HTR-8/SVneo (cell line): ENCODE results near the gene RANBP1.
"Not testable (repeated sequence)": the region's sequence is repeated elsewhere in the genome, so short reads cannot be mapped to it uniquely, and the experiment has no call there.

Experiments
- DNase-seq: peaks from one replicate; pipeline ENCODE4 v3.0.0; 2011; ENCODE audit warnings: low spot score, mixed read lengths; ENCODE audit not compliant: insufficient read length
- FAIRE-seq: peaks from 2 replicates; lab custom pipeline; 2011; peaks lifted over from hg19 to GRCh38; lab: Jason Lieb, UNC

The RANBP1 gene

DNA sequence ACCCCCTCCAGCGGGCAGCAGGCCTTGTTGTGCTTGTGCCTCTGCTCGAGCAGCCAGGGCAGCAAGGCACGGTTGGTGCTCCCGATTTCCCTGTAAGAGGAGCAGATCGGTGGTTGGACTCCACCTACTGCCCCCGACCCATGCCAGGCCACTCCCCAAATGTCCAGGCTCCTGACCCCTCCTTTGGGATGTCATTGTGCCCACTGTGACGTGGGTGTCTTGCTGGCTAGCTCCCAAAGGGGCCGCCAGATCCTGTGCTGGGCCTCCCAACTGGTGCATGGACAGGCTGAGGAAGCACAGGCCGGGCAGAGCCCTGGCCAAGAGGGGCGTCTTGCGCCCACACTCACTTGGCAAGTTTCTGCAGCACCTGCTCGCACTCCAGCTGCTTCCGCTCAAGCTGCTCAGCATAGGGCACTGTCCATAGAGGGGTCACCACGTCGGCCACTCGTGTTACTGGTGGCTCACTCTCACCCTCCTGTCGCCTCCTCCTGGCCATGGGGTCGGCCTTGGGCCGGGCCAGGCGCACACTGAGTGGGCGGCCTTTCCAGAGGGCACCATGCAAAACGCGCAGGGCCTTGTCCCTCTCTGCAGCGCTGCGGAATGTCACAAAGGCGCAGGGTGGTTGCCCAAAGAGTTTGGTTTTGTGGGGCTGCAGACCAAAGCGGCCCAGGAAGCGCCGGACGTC is at the start of gene RANBP1:
Gene RANBP1, plus strand, starts transcription at position 414 of the 685 bp plus-strand sequence. Its CDS starts 81 bp downstream, at position 495.
- FAIRE-seq: no peak
- DNase-seq: no peak

DNA sequence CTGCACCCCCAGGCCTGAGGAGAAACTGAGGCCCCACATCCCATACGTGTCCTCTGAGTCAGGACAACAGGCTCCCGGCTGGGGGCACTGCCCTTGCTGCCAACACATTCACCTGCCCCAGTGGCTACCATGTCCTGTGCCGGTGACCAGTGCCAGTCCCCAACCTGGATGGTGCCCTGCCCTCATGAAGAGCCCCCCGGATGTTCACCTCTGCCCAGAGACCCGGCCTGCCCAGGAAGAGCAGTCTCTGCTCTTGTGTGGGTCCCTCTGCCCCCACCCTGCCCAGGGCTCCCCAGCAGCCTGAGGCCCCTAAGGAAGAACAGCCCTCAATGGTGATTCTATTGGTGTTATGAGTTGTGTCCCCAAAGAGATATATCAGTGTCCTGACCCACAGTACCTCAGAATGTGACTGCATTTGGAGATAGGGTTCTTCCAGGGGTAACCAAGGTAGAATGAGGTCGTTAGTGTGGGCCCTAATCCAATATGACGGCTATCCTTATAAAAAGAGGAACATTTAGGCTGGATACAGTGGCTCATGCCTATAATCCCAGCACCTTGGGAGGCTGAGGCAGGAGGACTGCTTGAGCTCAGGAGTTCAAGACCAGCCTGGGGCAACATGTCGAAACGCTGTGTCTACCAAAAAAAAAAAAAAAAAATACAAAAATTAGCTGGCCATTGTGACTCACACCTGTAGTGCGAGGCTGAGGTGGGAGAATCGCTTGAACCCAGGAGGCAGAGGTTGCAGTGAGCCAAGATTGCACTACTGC is 49.1 kb upstream of the RANBP1 start:
- DNase-seq: no peak
- FAIRE-seq: no peak

DNA sequence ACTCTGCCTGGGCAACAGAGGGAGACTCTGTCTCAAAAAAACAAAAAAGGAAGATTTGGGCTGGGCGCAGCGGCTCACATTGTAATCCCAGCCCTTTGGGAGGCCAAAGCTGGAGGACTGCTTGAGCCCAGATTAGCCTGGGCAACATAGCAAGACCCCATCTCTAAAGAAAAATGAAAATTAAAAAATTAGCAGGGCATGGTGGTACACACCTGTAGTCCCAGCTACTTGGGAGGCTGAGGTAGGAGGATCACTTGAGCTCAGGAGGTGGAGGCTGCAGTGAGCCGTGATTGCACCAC is 48.6 kb upstream of the RANBP1 start:
- FAIRE-seq: not testable (repeated sequence)

DNA sequence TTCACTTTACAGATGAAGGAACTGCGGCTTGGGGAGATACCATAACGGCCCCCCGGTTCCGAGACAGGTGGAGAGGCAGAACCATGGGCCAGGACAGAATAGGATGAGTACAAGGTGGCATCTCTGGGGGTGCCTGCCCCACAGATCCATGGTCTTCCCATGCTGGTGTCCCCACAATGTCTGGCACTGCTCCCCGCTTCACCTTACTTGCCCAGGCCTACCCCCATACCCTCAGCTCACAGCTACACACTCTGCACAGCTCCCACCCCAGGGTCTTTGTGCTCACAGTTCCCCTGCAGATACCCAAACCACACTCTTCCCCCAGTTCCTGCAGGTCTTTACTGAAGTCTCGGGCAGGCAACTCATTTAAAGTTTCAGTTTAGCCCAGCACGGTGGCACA is 47.3 kb upstream of the RANBP1 start:
- no peak for FAIRE-seq

More for the DNA sequence above, 48.6 kb upstream of the RANBP1 start:
- not testable (repeated sequence) for DNase-seq

DNA sequence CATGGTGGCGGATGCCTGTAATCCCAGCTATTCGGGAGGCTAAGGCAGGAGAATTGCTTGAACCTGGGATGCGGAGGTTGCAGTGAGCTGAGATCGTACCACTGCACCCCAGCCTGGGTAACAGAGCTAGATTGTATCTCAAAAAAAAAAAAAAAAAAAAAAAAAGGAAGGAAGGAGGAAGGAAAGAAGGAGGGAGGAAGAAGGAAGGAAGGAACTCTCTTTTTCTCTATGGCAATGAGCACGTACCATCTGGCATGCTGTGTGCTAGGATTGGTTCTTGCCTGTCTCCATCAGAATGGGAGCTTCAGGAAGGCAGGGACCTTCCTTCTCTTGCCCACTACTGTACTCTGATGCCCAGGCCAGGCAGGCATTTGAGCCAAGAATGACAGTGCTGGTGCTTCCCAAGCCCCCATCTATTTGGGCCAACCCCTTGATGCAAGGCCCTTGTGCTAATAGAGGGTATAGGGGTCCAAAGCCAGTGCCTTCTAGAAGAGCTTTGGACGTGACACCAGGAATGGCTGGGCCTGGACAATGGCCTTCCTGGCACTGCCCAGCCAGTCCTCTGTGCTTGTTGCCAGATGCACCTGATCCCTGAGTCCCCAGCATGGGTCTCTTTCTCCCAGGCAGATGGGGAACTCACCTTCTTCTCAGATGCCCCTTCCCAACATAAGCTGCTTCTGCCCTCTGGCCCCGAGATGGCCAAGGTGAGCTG is 46.4 kb upstream of the RANBP1 start:
- FAIRE-seq: no peak

More for the DNA sequence above, 47.3 kb upstream of the RANBP1 start:
- DNase-seq: no peak

DNA sequence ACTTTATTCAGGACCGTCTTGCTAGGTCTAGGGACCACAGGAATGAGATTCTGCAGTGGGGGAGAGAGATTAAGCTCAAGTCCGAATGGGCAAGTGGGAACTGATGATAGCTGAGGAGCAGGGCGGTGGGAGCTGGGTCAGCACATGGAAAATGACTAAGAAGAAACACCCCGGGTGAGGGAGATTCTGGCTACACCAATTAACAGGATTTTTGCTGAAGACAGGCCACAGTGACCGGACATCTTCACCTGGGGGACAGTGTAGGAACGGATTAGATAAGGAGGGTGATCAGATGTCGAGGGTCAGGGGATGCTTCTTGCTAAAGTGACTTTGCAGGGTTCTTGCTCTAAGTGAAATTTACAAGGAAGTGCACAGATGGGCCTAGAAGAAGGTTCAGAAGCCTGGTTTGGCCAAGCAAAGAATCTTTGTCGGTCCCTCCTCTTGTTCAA is 44.4 kb upstream of the RANBP1 start:
- no peak for DNase-seq
- FAIRE-seq: no peak

More for the DNA sequence above, 46.4 kb upstream of the RANBP1 start:
- DNase-seq: no peak

DNA sequence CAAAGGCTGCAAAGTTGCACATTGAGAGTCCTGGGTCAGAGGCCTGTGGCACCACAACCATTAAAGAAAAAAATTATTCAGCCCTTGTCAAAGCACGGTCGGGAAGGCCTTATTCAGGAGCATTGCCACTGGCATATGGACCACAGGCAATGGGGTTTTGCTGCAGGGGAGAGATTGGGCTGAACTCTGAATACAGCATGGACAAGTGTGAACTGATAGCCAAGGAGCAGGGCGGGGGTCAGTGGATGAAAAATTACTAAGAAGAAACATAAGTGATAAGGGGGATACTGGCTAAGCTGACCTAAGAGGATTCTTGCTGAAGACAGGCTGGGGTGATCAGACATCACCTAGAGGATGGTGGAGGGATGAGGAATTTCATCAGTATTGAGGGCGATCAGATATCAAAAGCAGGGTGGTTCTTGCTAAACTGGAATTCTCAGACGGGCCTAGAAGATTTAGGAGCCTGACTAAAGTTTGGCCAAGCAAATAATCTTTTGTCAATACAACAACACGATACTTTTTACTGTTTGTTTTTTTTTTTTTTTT is 39.2 kb upstream of the RANBP1 start:
- DNase-seq (no peak), FAIRE-seq (no peak)

DNA sequence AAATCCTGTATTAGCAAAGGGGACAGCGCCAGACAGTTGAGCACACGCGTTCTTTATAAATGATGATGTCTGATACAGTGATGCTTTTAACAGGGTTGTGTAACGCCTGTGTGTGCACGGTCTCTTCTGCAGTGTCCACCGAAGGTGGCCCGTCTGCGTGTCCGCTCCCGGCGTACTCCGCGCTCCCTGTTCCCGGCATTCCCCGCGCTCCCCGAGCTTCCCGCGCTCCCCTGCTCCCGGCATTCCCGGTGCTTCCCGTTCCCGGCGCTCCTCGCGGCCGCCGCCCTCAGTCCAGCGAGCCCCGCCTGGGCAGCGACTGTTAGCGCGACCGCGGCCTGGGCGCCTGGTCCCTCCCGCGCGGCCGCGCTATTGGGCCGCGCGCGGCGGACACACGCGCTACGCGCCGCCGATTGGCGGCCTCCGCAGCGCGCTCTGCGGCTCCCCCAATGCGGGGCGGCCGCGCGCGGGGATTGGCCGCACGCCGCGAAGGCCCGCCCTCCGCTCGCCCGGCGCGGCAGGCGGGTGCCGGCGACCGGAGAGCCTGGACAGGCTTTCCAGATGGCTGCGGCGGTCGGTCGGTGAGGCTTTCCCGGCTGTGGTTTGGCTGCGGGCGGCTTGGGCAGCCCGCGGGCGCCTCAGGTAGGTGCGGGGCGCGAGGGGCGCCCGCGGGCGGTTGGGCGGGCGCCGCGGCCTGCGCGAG is 36.0 kb upstream of the RANBP1 start, which contains the start of gene DGCR8:
Gene DGCR8, plus strand, starts transcription at position 497 of the 700 bp plus-strand sequence. CDS start 5,723 bp downstream, outside the sequence.
- FAIRE-seq: peak; percentile 52
- peak; percentile 94 for DNase-seq

DNA sequence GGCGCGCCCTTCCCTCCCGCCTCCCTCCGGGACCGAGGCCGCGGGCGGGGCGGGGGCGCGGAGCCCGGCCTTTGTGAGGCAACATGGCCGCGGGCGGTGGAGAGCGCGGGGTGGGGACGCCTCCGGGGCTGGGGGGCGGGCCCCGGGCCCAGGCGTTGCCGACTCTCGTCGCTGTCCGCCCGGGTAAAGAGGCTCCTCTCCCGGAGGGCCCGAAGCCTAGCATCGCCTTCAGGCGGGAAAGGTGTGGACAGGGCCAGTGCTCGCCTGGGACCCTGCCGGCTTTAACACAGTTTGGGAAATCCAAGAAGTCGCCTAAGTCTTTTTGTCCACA is 35.5 kb upstream of the RANBP1 start:
- peak; percentile 47 for DNase-seq
- FAIRE-seq: no peak

DNA sequence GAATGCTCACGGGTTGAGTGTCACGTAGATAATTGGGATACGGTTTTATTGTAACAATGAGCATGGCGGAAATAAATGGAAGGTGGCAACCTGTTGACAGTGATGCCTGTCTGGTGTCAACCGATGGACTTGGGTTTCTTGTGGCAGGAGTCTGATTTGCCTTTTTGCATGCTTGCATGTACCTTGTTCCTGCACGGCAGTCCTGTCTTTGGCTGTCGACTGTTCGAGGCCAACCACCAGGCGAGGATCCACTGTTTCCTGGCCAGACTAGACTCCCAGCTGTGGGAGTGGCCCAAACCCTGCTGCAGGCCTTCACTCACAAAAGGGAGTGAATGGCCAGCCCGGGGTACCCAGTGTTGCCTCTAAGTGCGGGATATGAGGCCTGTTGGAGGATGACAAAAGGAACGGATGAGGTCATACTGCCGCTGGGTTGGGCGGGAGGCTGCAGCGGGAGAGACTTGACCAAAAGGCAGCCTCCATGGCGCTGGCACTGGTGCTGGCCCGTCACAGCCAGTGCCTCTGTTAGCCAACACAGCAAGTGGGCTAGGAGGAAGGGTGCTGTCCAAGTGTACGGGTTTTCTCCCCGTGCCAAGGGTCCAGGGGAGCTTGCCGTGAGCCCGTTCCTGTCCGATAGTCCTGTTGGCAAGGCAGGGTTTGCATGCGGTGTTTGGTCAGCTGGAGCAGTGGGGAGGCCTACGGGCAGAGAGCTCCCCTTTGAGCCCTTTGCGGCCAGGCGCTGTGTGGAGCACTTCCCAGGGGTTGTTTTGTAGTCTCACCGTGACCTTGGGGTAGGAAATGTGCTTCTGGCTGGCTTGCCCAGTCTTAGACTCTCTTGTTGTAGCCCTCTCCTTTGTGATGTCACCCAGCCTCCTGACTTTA is 34.9 kb upstream of the RANBP1 start:
- peak; percentile 19 for DNase-seq
- FAIRE-seq: no peak

DNA sequence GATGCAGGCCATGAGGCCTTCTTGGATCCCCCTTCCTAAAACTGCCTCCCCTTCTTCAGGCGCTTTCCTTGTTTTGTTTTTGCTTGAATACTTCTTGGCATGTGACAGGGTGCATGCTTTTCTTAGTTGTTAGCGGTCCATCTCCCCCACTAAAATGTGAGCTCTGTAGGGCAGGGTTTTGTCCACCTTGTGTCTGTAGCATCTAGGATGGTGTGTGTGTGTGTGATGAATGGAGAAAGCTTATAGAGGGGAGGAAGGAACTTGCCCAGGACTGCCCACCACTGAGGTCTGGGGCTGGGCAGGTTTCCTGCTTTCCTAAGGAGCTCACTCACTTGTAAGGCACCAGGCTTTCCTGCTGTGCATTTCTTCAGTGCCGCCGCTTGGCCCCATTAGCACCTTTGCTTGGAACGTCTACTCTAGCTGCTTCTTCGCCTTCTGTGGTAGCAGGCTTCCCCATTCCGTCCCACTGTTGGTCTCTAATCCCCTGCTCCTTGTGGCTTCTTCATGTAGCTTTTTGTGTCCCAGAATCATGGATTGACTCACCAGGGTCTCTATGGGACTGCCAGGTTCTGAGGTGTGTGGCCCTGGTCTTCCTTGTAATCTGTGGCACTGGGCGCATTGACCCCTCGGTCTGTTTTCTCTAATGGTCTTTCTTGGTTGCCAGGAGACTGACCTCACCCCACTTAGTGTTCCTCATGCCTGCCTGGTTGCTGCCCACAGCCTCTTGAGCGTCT is 32.6 kb upstream of the RANBP1 start:
- FAIRE-seq: no peak
- no peak for DNase-seq

DNA sequence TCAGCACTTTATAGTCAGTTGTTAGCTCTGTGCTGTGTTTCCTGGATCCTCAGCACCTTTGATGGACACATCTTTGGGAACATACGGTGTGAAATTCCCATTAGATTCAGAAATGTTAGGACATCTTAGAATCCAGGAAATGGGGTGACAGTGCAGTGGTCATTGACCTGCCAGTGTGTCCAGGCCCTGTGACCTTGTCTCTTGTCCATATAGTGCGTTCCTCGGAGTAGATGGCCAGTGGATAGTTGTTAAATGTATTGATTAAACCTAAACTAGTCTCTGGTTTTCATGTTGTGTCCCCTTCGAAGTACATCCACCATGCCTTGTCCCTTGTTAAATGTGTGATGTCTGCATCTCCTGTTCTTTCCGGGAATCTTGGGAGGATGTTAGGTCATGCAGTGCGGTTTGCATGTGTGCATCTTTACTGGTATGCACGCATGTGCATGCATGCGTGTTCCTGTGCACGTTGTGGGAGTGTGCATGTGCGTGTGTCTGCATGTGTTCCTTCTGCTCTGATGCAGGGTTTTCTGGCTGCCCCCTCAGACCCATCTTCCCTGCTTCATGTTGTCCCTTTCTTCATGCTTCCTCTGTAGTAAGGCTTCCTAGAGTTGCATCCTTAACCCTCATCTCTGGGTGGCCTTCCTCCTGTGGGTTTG is 31.9 kb upstream of the RANBP1 start:
- no peak for DNase-seq
- FAIRE-seq: peak; percentile 48

DNA sequence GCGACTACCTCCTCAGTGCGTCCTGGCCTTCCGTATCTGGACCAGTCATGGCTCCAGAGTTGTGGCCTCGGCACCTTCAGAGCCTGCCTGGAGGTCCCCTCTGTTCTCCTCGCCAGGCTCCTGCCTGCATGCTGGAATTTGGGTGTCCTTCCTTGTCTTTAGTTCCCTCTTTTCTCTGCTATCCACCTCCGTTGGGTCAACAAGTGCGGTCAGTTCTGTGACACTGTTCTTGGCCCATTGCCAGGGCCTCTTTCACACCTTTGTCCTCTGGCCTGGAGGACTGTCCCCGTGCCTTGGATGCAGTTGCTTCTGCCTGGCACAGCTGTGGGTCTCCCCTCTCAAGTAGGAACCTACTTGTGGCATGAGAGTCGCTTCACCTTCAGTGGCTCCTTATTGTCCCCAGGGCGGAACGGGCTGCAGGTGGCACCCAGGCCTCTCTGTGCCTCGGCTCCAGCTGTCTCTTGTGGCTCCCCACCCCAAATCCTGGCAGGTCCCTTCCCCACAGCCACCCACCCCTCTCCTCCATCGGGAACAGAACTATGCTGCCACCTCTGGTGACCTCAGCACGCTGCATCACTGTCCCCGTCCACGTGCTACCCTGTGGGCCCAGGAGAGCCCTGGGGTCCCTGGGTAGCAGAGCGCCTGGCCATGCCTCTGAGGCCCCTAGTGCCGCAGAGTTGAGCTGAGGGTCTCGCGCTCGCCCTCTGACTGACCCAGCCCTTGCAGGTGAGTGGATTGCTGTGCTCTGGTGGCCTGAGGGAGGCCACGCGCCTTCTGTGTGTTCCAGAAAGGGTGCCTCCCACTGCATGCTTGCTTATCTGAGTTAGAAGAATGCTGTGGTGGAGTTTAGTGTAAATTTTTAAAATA is 31.1 kb upstream of the RANBP1 start:
- FAIRE-seq (no peak), DNase-seq (no peak)

DNA sequence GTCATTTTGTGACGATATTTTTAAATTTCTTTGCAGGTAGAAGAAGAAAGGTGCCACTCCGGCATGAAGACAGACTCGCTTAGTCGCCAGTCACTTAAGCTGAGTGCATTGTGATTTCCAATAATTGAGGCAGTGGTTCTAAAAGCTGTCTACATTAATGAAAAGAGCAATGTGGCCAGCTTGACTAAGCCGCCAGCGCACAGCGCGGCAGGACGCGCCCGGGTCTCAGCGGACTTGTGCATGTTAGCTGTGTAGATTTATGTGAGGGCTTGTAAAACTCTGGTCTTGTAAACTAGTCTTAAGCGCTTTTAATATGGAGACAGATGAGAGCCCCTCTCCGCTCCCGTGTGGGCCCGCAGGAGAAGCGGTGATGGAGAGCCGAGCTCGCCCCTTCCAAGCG is 30.3 kb upstream of the RANBP1 start:
- FAIRE-seq (no peak), DNase-seq (no peak)

DNA sequence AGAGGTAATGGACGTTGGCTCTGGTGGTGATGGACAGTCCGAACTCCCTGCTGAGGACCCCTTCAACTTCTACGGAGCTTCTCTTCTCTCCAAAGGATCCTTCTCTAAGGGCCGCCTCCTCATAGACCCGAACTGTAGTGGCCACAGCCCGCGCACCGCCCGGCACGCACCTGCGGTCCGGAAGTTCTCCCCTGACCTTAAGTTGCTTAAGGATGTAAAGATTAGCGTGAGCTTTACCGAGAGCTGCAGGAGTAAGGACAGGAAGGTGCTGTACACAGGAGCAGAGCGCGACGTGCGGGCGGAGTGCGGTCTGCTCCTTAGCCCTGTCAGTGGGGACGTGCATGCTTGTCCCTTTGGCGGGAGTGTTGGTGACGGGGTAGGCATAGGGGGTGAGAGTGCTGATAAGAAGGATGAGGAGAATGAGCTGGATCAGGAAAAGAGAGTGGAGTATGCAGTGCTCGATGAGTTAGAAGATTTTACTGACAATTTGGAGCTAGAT is 29.8 kb upstream of the RANBP1 start:
- DNase-seq: no peak
- FAIRE-seq: no peak

DNA sequence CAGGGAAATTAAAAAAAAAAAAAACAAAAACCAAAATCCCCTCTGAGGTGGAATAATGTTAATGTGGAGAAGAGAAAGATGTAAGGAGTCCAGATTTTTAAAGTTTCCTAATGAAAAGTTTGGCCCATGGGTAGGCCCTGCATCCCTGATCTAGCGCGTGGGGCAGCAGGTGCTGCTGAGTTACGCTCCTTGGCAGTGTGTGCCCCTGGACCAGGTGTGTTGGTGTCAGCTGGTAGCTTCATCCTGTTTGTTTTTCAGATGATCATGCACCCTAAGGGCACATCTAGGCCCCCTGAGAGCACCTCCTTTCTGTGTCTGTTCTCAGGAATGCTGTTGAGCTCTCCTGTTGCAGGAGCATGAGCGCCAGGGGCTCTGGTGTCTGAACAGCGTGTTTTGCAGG is 29.1 kb upstream of the RANBP1 start:
- no peak for DNase-seq
- FAIRE-seq: no peak
